Liver (tissue), 3 donors: ENCODE data around the gene THOC7.

Experiments used
- CTCF ChIP-seq: fragments of 150-350 bp; IDR thresholded peaks from 2 replicates; pipeline ENCODE4 v1.5.1; 2017; ENCODE audit warnings: improper control_type of control experiment, low read depth, low read length; ENCODE audit not compliant: missing input control
- JUND ChIP-seq, 2 donors: IDR thresholded peaks; 2 replicates each; pipeline ENCODE4 v1.6.1; 2016; ENCODE audit warnings: antibody characterized with exemption in 2 of 2
- NR2F2 ChIP-seq: IDR thresholded peaks from 2 replicates; pipeline ENCODE4 v1.6.1; 2016; ENCODE audit warnings: antibody characterized with exemption
- RAD21 ChIP-seq, 2 donors: IDR thresholded peaks; 2 replicates each; pipeline ENCODE4 v1.6.1; 2016; ENCODE audit warnings: antibody characterized with exemption in 2 of 2, mild to moderate bottlenecking in 2 of 2
- REST ChIP-seq: IDR thresholded peaks from 2 replicates; pipeline ENCODE4 v1.6.1; 2016; ENCODE audit warnings: antibody characterized with exemption, mild to moderate bottlenecking
- SP1 ChIP-seq: IDR thresholded peaks from 2 replicates; pipeline ENCODE4 v1.6.1; 2018; ENCODE audit warnings: antibody characterized with exemption, mild to moderate bottlenecking
- TF ChIP-seq, protein P1 (sequence below): IDR thresholded peaks from 2 replicates; pipeline ENCODE4 v1.6.1; 2016; ENCODE audit warnings: antibody characterized with exemption
- TF ChIP-seq, protein P2 (sequence below): IDR thresholded peaks from 2 replicates; pipeline ENCODE4 v1.6.1; 2016; ENCODE audit warnings: antibody characterized with exemption
- donor health status: healthy.
- donor health status: healthy.

GRCh38 chr3:63864008-63864964, 681 bp upstream of the THOC7 start:
- TF ChIP-seq CTCF: no peak
- TF ChIP-seq REST: no peak
- TF ChIP-seq, protein P1, sequence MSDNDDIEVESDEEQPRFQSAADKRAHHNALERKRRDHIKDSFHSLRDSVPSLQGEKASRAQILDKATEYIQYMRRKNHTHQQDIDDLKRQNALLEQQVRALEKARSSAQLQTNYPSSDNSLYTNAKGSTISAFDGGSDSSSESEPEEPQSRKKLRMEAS: no peak
- no peak for TF ChIP-seq RAD21 (IDR thresholded peaks at IDR 0.05)
- no peak for TF ChIP-seq SP1
- no peak for TF ChIP-seq JUND (IDR thresholded peaks at IDR 0.05)
- TF ChIP-seq, protein P2, sequence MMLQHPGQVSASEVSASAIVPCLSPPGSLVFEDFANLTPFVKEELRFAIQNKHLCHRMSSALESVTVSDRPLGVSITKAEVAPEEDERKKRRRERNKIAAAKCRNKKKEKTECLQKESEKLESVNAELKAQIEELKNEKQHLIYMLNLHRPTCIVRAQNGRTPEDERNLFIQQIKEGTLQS: no peak
- TF ChIP-seq NR2F2: no peak
